ENCODE measurements around the gene NTN4.

Gene NTN4

GRCh38 chr12:95615749-95616148, 174.8 kb downstream of the NTN4 start:
- TF ChIP-seq TAF1 (IDR thresholded peaks at IDR 0.05; ENCODE audit: borderline replicate concordance, insufficient read depth, low read length) (no peak), FOXP2 (optimal IDR thresholded peaks at IDR 0.05; ENCODE audit: borderline replicate concordance, extremely low read depth, extremely low read length, insufficient read depth) (no peak), POLR2AphosphoS5 (IDR thresholded peaks at IDR 0.05; ENCODE audit: low read depth, low read length) (peak; percentile 59; the same call in 1 of the 2 replicates), REST (IDR thresholded peaks at IDR 0.05; ENCODE audit: insufficient read depth in 1 of 2, low read depth in 2 of 2, low read length in 2 of 2) (no peak), SIN3A (IDR thresholded peaks at IDR 0.05; ENCODE audit: borderline replicate concordance, insufficient read depth, low read length) (peak; percentile 71; the same call in 1 of the 2 replicates)

- TF ChIP-seq SIN3A (IDR thresholded peaks at IDR 0.05; ENCODE audit: borderline replicate concordance, insufficient read depth, low read length) (no peak), POLR2AphosphoS5 (IDR thresholded peaks at IDR 0.05; ENCODE audit: low read depth, low read length) (no peak), REST (IDR thresholded peaks at IDR 0.05; ENCODE audit: insufficient read depth in 1 of 2, low read depth in 2 of 2, low read length in 2 of 2) (no peak), TAF1 (IDR thresholded peaks at IDR 0.05; ENCODE audit: borderline replicate concordance, insufficient read depth, low read length) (no peak), FOXP2 (optimal IDR thresholded peaks at IDR 0.05; ENCODE audit: borderline replicate concordance, extremely low read depth, extremely low read length, insufficient read depth) (no peak)
Observed at GRCh38 chr12:95614390-95614982, 176.1 kb downstream of the NTN4 start.

- TF ChIP-seq SIN3A (IDR thresholded peaks at IDR 0.05; ENCODE audit: borderline replicate concordance, insufficient read depth, low read length): no peak
- TF ChIP-seq REST (IDR thresholded peaks at IDR 0.05; ENCODE audit: insufficient read depth in 1 of 2, low read depth in 2 of 2, low read length in 2 of 2): no peak
- TF ChIP-seq TAF1 (IDR thresholded peaks at IDR 0.05; ENCODE audit: borderline replicate concordance, insufficient read depth, low read length): no peak
- no peak for TF ChIP-seq FOXP2 (optimal IDR thresholded peaks at IDR 0.05; ENCODE audit: borderline replicate concordance, extremely low read depth, extremely low read length, insufficient read depth)
- TF ChIP-seq POLR2AphosphoS5 (IDR thresholded peaks at IDR 0.05; ENCODE audit: low read depth, low read length): no peak
Observed at GRCh38 chr12:95613021-95613420, 177.5 kb downstream of the NTN4 start.

GRCh38 chr12:95611676-95612309, 178.8 kb downstream of the NTN4 start:
- TF ChIP-seq TAF1 (IDR thresholded peaks at IDR 0.05; ENCODE audit: borderline replicate concordance, insufficient read depth, low read length) (no peak), FOXP2 (optimal IDR thresholded peaks at IDR 0.05; ENCODE audit: borderline replicate concordance, extremely low read depth, extremely low read length, insufficient read depth) (no peak), SIN3A (IDR thresholded peaks at IDR 0.05; ENCODE audit: borderline replicate concordance, insufficient read depth, low read length) (no peak), POLR2AphosphoS5 (IDR thresholded peaks at IDR 0.05; ENCODE audit: low read depth, low read length) (no peak), REST (IDR thresholded peaks at IDR 0.05; ENCODE audit: insufficient read depth in 1 of 2, low read depth in 2 of 2, low read length in 2 of 2) (no peak)

Data from PFSK-1 (cell line).